ENCODE results near the gene RIPOR2. TPM values are rescaled to one million over a fixed set of nuclear protein-coding genes. Genes with fewer than 3 reads are reported as not detected.

The RIPOR2 gene
- 176 and 194 TPM in 2 replicates for total RNA-seq (2013; cell fraction: nucleolus; rRNA removed)
- 38.6 and 38.9 TPM in 2 replicates for total RNA-seq (2014; rRNA removed)
- total RNA-seq (2014; rRNA removed; fragmentation: Illumina TruSeq; extraction: Trizol), result 38.7 and 40.5 TPM in 2 replicates
- total RNA-seq (2021), result 37.9 and 41.1 TPM in 2 replicates
- polyA plus RNA-seq (2011; ENCODE audit: low read depth), result 19.2 TPM
- 47.4 and 48.2 TPM in 2 replicates for polyA plus RNA-seq (2011; rRNA removed)
- 31.8 and 32.2 TPM in 2 replicates for polyA plus RNA-seq (2011; cell fraction: cytosol; rRNA removed)
- 24.3 and 24.9 TPM in 2 replicates for polyA plus RNA-seq (2011; cell fraction: nucleus; rRNA removed)
- 21.1 and 21.5 TPM in 2 replicates for polyA plus RNA-seq (2012)
- polyA plus RNA-seq (2014; fragmentation: Illumina TruSeq; extraction: Trizol), result 44.9 and 49.9 TPM in 2 replicates
- 10 to 100 TPM; 22.2 to 23.6 TPM for polyA plus RNA-seq (2014; fragmentation: Nextera tagmentation; extraction: Ambion mirVana)
- polyA plus RNA-seq (2014; rRNA removed), result 28.9 and 30.8 TPM in 2 replicates
- polyA plus RNA-seq (2016; fragmentation: Nextera tagmentation; extraction: Ambion mirVana), result 10 to 100 TPM; 25.9 TPM
- 66.1 and 82.5 TPM in 2 replicates for polyA minus RNA-seq (2011; rRNA and poly(A)+ RNA removed)
- polyA minus RNA-seq (2011; cell fraction: cytosol; rRNA and poly(A)+ RNA removed), result 17.1 and 17.3 TPM in 2 replicates
- polyA minus RNA-seq (2011; cell fraction: nucleus; rRNA and poly(A)+ RNA removed), result 31.1 and 44.0 TPM in 2 replicates
- Bru-seq, nascent RNA, result percentile 83 among the genes with signal in this experiment
- percentile 78 among the genes with signal in this experiment for BruChase-seq, experiment 1, labeled RNA remaining after a 6-hour chase
- BruChase-seq, experiment 2, labeled RNA remaining after a 2-hour chase, result percentile 73 among the genes with signal in this experiment
- long read RNA-seq, experiment 1, transcript RIPOR2-215 (14 exons, 2,704 nt), result major isoform, 5 of 21 reads
- long read RNA-seq, experiment 1, partial matches to known transcripts, result 6 of 21 reads
- long read RNA-seq, experiment 1, other reads (novel, unspliced or antisense), result 10 of 21 reads
- long read RNA-seq, experiment 2, transcript RIPOR2-215 (14 exons, 2,704 nt), result minor isoform, 7 of 173 reads
- long read RNA-seq, experiment 2, transcript RIPOR2-208 (3 exons, 1,030 nt), result minor isoform, 6 of 173 reads
- long read RNA-seq, experiment 2, transcript RIPOR2-211 (22 exons, 3,348 nt), result major isoform, 13 of 173 reads
- long read RNA-seq, experiment 2, partial matches to known transcripts, result 28 of 173 reads
- long read RNA-seq, experiment 2, other reads (novel, unspliced or antisense), result 115 of 173 reads

GRCh38 chr6:24935366-24936152 lies at the start of gene RIPOR2:
TSS of gene RIPOR2 (minus strand) at chr6:24935960. CDS start at chr6:24935898, 62 bp downstream.
- Histone ChIP-seq H3K4me1 (ENCODE audit: control insufficient read depth, insufficient read depth, low read length) (peaks cover 53% of the 10 kb centered on the region), H3K4me3 (peak within 1 kb of the TSS; percentile 83), H3K36me3 (ENCODE audit: control insufficient read depth in 2 of 2, insufficient read depth in 2 of 2, low read length in 1 of 2) (no peaks in the 10 kb centered on the region), H3K79me2 (ENCODE audit: control insufficient read depth, insufficient read depth, low read length) (peaks cover 39% of the 10 kb centered on the region), H3K27me3 (replicated peaks in 1 of 2; ENCODE audit: control insufficient read depth in 2 of 2, insufficient read depth in 2 of 2, low read length in 1 of 2) (no peaks in the 10 kb centered on the region), H3K27ac (ENCODE audit: control insufficient read depth, insufficient read depth) (peak within 1 kb of the TSS; percentile 75), H3K9ac (ENCODE audit: control insufficient read depth, insufficient read depth, low read length) (peak within 1 kb of the TSS; percentile 78), H3K9me3 (replicated peaks; ENCODE audit: control insufficient read depth, insufficient read depth, low read length) (no peaks in the 10 kb centered on the region), H3K4me2 (ENCODE audit: control insufficient read depth, insufficient read depth) (peak within 1 kb of the TSS; percentile 90), H2AFZ (ENCODE audit: control insufficient read depth, low read depth, low read length) (no peak within 1 kb of the TSS; the same call in 1 of the 2 replicates), H4K20me1 (ENCODE audit: control insufficient read depth, insufficient read depth) (no peaks in the 10 kb centered on the region)
- ChIA-PET RAD21 (ENCODE audit: unreplicated experiment) (interaction anchor here (0.6 to 10.1 kb wide), 24 partner anchors 7 to 160 kb away, joined by 3 to 229 read pairs (median 8); no protein-coding TSS in a partner anchor), CTCF (interaction anchor here (0.6 to 13.0 kb wide), 26 partner anchors 11 to 135 kb away, joined by 3 to 376 read pairs (median 22); no protein-coding TSS in a partner anchor), SMC1A (ENCODE audit: uncharacterized antibody, unreplicated experiment) (interaction anchor here (0.6 to 14.8 kb wide), 30 partner anchors 9 to 203 kb away, joined by 3 to 299 read pairs (median 10); no protein-coding TSS in a partner anchor), POLR2A (interaction anchor here (0.7 to 3.6 kb wide), 9 partner anchors 13 to 158 kb away, joined by 3 to 23 read pairs (median 10); no protein-coding TSS in a partner anchor)
- in situ Hi-C loops (cut with MboI) (no loop called here), intact Hi-C loops (cut with micrococcal nuclease; ENCODE audit: unreplicated experiment) (loop anchor here (1.0 to 10.0 kb wide), 5 partner anchors 57 to 1089 kb away; a partner anchor contains a TSS)
- DNase-seq (ENCODE audit: low read depth, low spot score) (no peak), FAIRE-seq (no peak), ATAC-seq (peak; percentile 69)
- BruUV-seq (replicated peaks), result TSS peak; percentile 74
- 2% methylated on average over 10 of the region's 10 CpGs for WGBS (ENCODE audit: insufficient coverage, insufficient replicate concordance, low lambda C conversion rate, missing lambda C conversion rate)
- TF ChIP-seq RELA (IDR thresholded peaks at IDR 0.05; ENCODE audit: borderline replicate concordance, partially characterized antibody) (peak; percentile 33), IKZF2 (IDR thresholded peaks at IDR 0.05) (peak; percentile 27 to 49), ZZZ3 (IDR thresholded peaks at IDR 0.05; ENCODE audit: control insufficient read depth, insufficient read length, low read depth) (no peak), CUX1 (IDR thresholded peaks at IDR 0.05; ENCODE audit: insufficient replicate concordance, low read depth, low read length) (peak; percentile 44), RAD21 (IDR thresholded peaks at IDR 0.05; ENCODE audit: insufficient read depth, low read depth, low read length) (peak; percentile 31; the same call in 1 of the 2 replicates), BCL11A (IDR thresholded peaks at IDR 0.05; ENCODE audit: low read depth, low read length) (no peak), ZNF687 (IDR thresholded peaks at IDR 0.05) (0 out of 2 replicates have a peak, but pooled peaks have one; percentile 17)
